ENCODE results near the gene CGN.

DNA sequence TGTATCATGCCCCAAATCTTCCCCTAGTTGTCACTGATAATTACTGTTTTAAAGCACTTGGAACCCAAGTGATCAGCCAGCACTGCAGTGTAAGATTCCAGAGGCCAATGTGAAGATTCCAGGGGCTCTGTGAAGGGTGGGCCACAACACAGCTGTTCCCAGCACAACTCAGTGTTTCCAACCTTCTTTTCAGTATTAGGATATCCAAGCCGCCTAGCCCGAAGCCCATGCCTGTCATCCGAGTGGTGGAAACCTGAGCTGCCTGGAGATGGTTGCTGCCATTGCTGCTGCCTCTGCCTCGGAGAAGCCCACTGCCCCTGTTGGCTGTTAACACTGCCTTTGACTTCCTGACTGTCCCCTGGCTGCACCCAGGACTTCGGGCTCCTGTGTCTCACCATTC lies 70.3 kb downstream of the CGN start:
- TF ChIP-seq, protein P1, sequence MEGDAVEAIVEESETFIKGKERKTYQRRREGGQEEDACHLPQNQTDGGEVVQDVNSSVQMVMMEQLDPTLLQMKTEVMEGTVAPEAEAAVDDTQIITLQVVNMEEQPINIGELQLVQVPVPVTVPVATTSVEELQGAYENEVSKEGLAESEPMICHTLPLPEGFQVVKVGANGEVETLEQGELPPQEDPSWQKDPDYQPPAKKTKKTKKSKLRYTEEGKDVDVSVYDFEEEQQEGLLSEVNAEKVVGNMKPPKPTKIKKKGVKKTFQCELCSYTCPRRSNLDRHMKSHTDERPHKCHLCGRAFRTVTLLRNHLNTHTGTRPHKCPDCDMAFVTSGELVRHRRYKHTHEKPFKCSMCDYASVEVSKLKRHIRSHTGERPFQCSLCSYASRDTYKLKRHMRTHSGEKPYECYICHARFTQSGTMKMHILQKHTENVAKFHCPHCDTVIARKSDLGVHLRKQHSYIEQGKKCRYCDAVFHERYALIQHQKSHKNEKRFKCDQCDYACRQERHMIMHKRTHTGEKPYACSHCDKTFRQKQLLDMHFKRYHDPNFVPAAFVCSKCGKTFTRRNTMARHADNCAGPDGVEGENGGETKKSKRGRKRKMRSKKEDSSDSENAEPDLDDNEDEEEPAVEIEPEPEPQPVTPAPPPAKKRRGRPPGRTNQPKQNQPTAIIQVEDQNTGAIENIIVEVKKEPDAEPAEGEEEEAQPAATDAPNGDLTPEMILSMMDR (IDR thresholded peaks at IDR 0.05 in 4 of 5, conservative IDR thresholded peaks at IDR 0.05 in 1 of 5) = no peak
- TF ChIP-seq POLR2A (IDR thresholded peaks at IDR 0.05) = no peak
